Right atrium auricular region (tissue), 2 donors: ENCODE measurements around the gene GAPT. TPM values are rescaled to one million over a fixed set of nuclear protein-coding genes. Genes with fewer than 3 reads are reported as not detected.

Source experiments
- DNase-seq: peaks from one replicate; pipeline ENCODE4 v3.0.0-alpha.2; 2019; ENCODE audit warnings: low spot score
- H3K27ac ChIP-seq, 2 donors: fragments of 200-600 bp; sonication (generic); 1 replicate in 1 of 2; 2 replicates in 1 of 2; pipeline ENCODE4 v1.5.1; 2016 to 2019
- H3K27me3 ChIP-seq, 2 donors: fragments of 200-600 bp; sonication (generic); one replicate each; pipeline versions ENCODE4 v1.5.1 to v1.6.0; 2017 to 2019
- H3K36me3 ChIP-seq: fragments of 200-600 bp; sonication (generic); one replicate; pipeline ENCODE4 v1.5.1; 2016
- H3K4me1 ChIP-seq, 2 donors: fragments of 200-600 bp; sonication (generic); one replicate each; pipeline versions ENCODE4 v1.5.1 to v1.6.0; 2017 to 2019
- H3K4me3 ChIP-seq, 2 donors: fragments of 200-600 bp; sonication (generic); 1 replicate in 1 of 2; 2 replicates in 1 of 2; pipeline ENCODE4 v1.5.1; 2017 to 2019; ENCODE audit warnings: mild to moderate bottlenecking in 1 of 2, moderate library complexity in 1 of 2
- H3K9me3 ChIP-seq, 2 donors: fragments of 200-600 bp; sonication (generic); one replicate each; pipeline ENCODE4 v1.5.1; 2019
- CTCF ChIP-seq, 2 donors: fragments of 200-600 bp; sonication (generic); IDR thresholded peaks; one replicate each; pipeline ENCODE4 v1.5.1; 2019; ENCODE audit warnings: antibody characterized with exemption in 2 of 2
- total RNA-seq, 2 donors: library from RNA; depleted of rRNA; stranded (reverse); fragments of >200 nt; gene quantifications; one replicate each; pipeline ENCODE4 v1.1.0, GENCODE V29; 2016

GAPT gene
- total RNA-seq, 2 donors from 2014 or later, result 0.20 TPM; not detected in 1

DNA sequence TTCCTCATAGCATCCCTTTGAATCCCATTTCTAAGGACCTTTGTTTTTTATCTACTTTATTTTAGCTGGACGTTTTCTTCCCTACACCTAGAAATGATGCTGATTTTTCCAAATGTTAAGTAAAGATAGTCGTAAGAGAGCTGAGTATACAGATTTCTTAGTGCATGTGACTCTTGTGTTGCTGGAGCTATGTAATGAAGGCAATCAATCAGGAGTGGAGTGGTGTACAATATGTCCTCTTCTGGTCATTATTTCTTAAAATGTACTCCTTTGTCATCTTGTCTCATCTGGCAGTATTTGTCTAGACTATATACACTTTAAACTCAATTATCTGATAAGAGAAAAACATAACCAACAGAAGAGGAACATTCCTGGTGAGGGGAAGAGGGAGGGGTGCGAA, 13.5 kb downstream of the GAPT start:
- DNase-seq, result no peak
- no peaks in the 10 kb centered on the region for H3K36me3 ChIP-seq

DNA sequence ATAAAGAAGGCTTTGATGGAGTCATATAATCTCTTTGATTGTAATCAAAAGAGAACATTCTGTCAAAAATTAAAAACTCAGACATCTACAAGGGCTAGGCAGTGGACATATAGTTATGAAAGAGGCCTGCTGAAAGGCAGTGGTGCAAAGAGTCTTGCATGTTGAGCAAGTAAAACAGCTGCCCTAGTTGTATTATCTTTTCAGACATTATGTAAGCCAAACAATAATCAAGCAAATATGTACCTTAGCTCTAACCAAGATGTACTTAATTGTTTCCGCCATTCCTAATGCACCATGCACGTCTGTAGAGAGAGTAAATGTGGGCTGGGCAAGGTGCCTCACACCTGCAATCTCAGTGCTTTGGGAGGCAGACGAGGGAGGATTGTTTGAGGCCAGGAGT, 14.3 kb downstream of the GAPT start:
- no peak for TF ChIP-seq CTCF (IDR thresholded peaks at IDR 0.05)
- Histone ChIP-seq H3K4me3 (no peak overlapping the region), H3K27ac (no peak overlapping the region), H3K4me1 (no peaks in the 10 kb centered on the region), H3K36me3 (no peaks in the 10 kb centered on the region), H3K27me3 (no peaks in the 10 kb centered on the region), H3K9me3 (no peaks in the 10 kb centered on the region)
- no peak for DNase-seq

More for the DNA sequence above, 13.5 kb downstream of the GAPT start:
- Histone ChIP-seq H3K27me3 (no peaks in the 10 kb centered on the region), H3K27ac (no peak overlapping the region), H3K4me3 (no peak overlapping the region), H3K4me1 (no peaks in the 10 kb centered on the region), H3K9me3 (no peaks in the 10 kb centered on the region)
- TF ChIP-seq CTCF (IDR thresholded peaks at IDR 0.05), result no peak

- Histone ChIP-seq H3K4me3 (no peak overlapping the region), H3K9me3 (no peaks in the 10 kb centered on the region), H3K36me3 (no peaks in the 10 kb centered on the region), H3K27me3 (no peaks in the 10 kb centered on the region), H3K27ac (no peak overlapping the region), H3K4me1 (no peaks in the 10 kb centered on the region)
- DNase-seq, result no peak
- no peak for TF ChIP-seq CTCF (IDR thresholded peaks at IDR 0.05)
Observed at GRCh38 chr5:58505971-58506640, 14.9 kb downstream of the GAPT start.

DNA sequence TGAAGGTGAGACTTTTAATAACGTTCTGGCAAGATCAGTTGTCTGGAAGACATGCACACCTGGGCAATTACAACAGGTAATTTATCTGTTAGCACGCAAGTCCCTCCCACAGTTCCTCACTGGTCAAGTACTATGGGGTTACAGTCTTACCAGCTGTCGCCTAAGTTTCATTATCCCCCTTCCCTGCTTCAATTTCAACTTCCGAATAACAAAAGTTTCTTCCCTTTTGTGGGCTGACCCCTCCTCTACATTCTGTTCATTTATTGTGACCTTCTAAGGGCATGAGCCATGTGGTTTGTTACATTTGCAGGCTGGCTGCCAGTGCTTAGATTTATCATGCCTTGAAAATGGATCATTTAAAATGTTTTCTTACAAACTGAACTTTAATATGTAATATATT, 16.5 kb downstream of the GAPT start:
- Histone ChIP-seq H3K4me1 (no peaks in the 10 kb centered on the region), H3K36me3 (no peaks in the 10 kb centered on the region), H3K27ac (no peak overlapping the region), H3K4me3 (no peak overlapping the region), H3K9me3 (no peaks in the 10 kb centered on the region), H3K27me3 (no peaks in the 10 kb centered on the region)
- no peak for DNase-seq
- no peak for TF ChIP-seq CTCF (IDR thresholded peaks at IDR 0.05)

DNA sequence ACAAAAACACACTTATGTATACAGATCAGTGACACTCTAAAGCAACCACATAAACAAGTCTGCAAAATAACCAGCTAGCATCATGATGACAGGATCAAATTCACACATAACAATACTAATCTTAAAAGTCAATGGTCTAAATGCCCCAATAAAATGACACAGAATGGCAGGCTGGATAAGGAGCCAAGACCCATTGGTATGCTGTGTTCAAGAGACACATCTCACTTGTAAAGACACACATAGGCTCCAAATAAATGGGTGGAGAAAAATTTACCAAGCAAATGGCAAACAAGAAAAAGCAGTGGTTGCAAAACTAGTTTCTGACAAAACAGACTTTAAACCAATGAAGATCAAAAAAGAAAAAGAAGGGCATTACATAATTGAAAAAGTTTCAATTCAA, 26.0 kb downstream of the GAPT start:
- H3K4me3 ChIP-seq, result no peak overlapping the region
- peaks cover 0 to 44% of the 10 kb centered on the region in 2 donors for H3K9me3 ChIP-seq
- no peak overlapping the region for H3K27ac ChIP-seq
- no peak for TF ChIP-seq CTCF (IDR thresholded peaks at IDR 0.05)
- H3K36me3 ChIP-seq, result no peaks in the 10 kb centered on the region
- H3K4me1 ChIP-seq, result no peaks in the 10 kb centered on the region
- no peaks in the 10 kb centered on the region for H3K27me3 ChIP-seq
- no peak for DNase-seq

DNA sequence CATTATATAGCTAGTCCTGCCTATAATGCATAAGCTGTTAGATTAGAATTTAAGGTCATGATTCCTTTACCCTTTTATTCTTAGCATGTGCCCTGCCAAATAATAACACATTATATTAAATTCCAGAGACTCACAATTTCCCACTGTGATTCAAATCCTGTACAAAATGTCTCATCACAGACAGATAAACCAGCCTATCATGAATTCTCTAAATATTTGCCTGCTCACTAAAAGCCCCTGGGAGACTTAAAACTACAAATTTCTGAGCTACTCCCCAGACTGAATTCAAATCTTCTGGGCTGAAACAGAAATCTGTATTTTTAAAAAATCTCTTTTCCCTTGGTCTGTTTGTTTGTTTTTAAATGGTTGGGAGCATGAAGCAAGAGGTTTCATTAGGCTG, 32.7 kb downstream of the GAPT start:
- TF ChIP-seq CTCF (IDR thresholded peaks at IDR 0.05), result no peak
- Histone ChIP-seq H3K27me3 (no peaks in the 10 kb centered on the region), H3K4me3 (no peak overlapping the region), H3K4me1 (no peaks in the 10 kb centered on the region), H3K27ac (no peak overlapping the region), H3K36me3 (no peaks in the 10 kb centered on the region), H3K9me3 (no peaks in the 10 kb centered on the region)
- DNase-seq, result no peak
